Fibroblast of lung (primary cell): ENCODE results near the gene PRKAG2. TPM values are rescaled to one million over a fixed set of nuclear protein-coding genes. Genes with fewer than 3 reads are reported as not detected.

Experiments used
- DNase-seq, 2 donors: peaks; one replicate each; pipeline versions ENCODE4 v3.0.0 to v3.0.0-alpha.2; 2010; ENCODE audit warnings: low read depth in 2 of 2
- H2AFZ ChIP-seq: 2 replicates; pipeline ENCODE4 v1.5.1; 2012; ENCODE audit warnings: low read length, control low read depth, inconsistent platforms
- H3K27ac ChIP-seq: 2 replicates; pipeline ENCODE4 v1.5.1; 2011; ENCODE audit warnings: low read length, control low read depth; ENCODE audit not compliant: insufficient read depth
- H3K27me3 ChIP-seq: 2 replicates; pipeline ENCODE4 v1.5.1; 2011; ENCODE audit warnings: mild to moderate bottlenecking, low read length; ENCODE audit not compliant: control insufficient read depth, insufficient read depth
- H3K36me3 ChIP-seq: 2 replicates; pipeline ENCODE4 v1.5.1; 2011; ENCODE audit warnings: low read length; ENCODE audit not compliant: control insufficient read depth, insufficient read depth
- H3K4me1 ChIP-seq: 2 replicates; pipeline ENCODE4 v1.5.1; 2011; ENCODE audit warnings: low read length; ENCODE audit not compliant: control insufficient read depth, insufficient read depth; ENCODE audit errors: extremely low read depth
- H3K4me2 ChIP-seq: 2 replicates; pipeline ENCODE4 v1.5.1; 2011; ENCODE audit warnings: low read length, control low read depth; ENCODE audit not compliant: insufficient read depth; ENCODE audit errors: extremely low read depth
- H3K4me3 ChIP-seq, 4 experiments: fragments of 200-600 bp in 1 of 4; sonication (generic) in 1 of 4; replicated peaks in 1 of 4; 2 replicates each; pipeline ENCODE4 v1.5.1; 2011 to 2016; ENCODE audit warnings: low read length in 4 of 4, low read depth in 3 of 4, mild to moderate bottlenecking in 3 of 4, control low read depth in 2 of 4, inconsistent platforms in 1 of 4, mixed read lengths in 1 of 4; ENCODE audit not compliant: insufficient read depth in 1 of 4; ENCODE audit errors: control extremely low read depth in 1 of 4
- H3K79me2 ChIP-seq: 2 replicates; pipeline ENCODE4 v1.5.1; 2012; ENCODE audit warnings: mild to moderate bottlenecking, low read length, inconsistent platforms; ENCODE audit not compliant: control insufficient read depth, insufficient read depth
- H3K9ac ChIP-seq: 2 replicates; pipeline ENCODE4 v1.5.1; 2011; ENCODE audit warnings: mild to moderate bottlenecking, low read length, control low read depth; ENCODE audit not compliant: insufficient read depth
- H3K9me3 ChIP-seq: 2 replicates; pipeline ENCODE4 v1.5.1; 2012; ENCODE audit warnings: low read depth, low read length; ENCODE audit not compliant: control insufficient read depth, insufficient read depth
- H4K20me1 ChIP-seq: 2 replicates; pipeline ENCODE4 v1.5.1; 2011; ENCODE audit warnings: low read length; ENCODE audit not compliant: control insufficient read depth, insufficient read depth; ENCODE audit errors: extremely low read depth
- EZH2 ChIP-seq: IDR thresholded peaks from 2 replicates; pipeline ENCODE4 v1.5.1; 2012; ENCODE audit warnings: low read length, control low read depth, mild to moderate bottlenecking; ENCODE audit errors: missing control alignments
- polyA plus RNA-seq, 2 donors: library from polyadenylated mRNA; depleted of rRNA in 1 of 2; stranded (reverse) in 1 of 2; unstranded in 1 of 2; fragments of >200 nt; gene quantifications; 2 replicates each; pipeline ENCODE4 v1.2.1, GENCODE V29; 2011 to 2012; ENCODE audit warnings: missing spikeins in 1 of 2
- total RNA-seq: library from RNA; depleted of rRNA; stranded (reverse); fragments of >200 nt; gene quantifications from 2 replicates; pipeline ENCODE4 v1.2.1, GENCODE V29; 2014
- TF ChIP-seq, protein P1 (sequence below), 2 donors: IDR thresholded peaks in 1 of 2; conservative IDR thresholded peaks in 1 of 2; 1 replicate in 1 of 2; 2 replicates in 1 of 2; pipeline ENCODE4 v1.5.1; 2011 to 2012; ENCODE audit warnings: low read length in 2 of 2, control low read depth in 1 of 2, inconsistent platforms in 1 of 2, low read depth in 1 of 2, mild to moderate bottlenecking in 1 of 2

The PRKAG2 gene
- total and polyA plus RNA-seq, 2 donors (not counting 1 experiment from before 2014, with no cell fraction given), result 11.9 to 56.7 TPM

DNA sequence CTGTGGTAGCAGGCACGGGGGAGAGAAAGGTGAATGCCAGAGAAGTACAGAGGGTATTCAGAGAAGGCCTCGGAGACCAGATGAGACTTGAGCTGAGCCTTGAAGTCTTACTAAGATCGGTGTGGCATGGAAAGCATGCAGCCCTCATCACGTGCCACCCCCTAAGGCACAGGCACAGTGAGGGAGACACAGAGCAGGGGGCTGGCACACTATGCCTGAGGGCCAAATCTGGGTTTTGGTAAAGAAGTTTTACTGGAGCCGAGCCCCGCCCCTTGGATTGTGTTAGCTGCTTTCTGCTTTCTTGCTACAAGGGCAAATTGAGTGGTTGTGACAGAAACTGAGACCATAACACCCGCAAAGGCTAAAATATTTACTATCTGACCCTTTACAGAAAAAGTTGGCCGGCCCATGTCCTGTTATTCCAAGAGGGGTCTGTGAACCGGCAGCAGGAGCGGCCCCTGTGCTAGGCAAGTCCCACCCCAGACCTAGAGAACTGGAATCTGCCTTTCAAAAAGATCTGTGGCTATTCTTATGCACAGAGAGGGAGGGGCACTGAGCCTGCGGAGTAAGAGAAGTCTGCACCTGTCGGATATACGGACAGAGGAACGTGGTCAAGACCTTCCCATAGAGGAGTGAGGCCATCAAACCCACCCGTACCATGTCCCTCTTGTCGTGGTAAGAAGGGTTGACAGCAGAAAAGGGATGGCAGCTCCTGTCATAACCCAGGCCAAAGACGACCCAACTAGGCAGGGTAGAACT, 247.9 kb downstream of the PRKAG2 start:
- no peak for TF ChIP-seq EZH2
- H3K27me3 ChIP-seq, result no peaks in the 10 kb centered on the region
- H3K9me3 ChIP-seq, result no peaks in the 10 kb centered on the region
- H2AFZ ChIP-seq, result no peak overlapping the region
- no peak for DNase-seq
- no peaks in the 10 kb centered on the region for H4K20me1 ChIP-seq
- no peak overlapping the region for H3K4me3 ChIP-seq
- no peak overlapping the region for H3K27ac ChIP-seq
- no peak overlapping the region for H3K9ac ChIP-seq
- H3K4me2 ChIP-seq, result no peak overlapping the region
- H3K4me1 ChIP-seq, result peaks cover 2% of the 10 kb centered on the region
- peaks cover 3% of the 10 kb centered on the region for H3K36me3 ChIP-seq
- H3K79me2 ChIP-seq, result peaks cover 37% of the 10 kb centered on the region

DNA sequence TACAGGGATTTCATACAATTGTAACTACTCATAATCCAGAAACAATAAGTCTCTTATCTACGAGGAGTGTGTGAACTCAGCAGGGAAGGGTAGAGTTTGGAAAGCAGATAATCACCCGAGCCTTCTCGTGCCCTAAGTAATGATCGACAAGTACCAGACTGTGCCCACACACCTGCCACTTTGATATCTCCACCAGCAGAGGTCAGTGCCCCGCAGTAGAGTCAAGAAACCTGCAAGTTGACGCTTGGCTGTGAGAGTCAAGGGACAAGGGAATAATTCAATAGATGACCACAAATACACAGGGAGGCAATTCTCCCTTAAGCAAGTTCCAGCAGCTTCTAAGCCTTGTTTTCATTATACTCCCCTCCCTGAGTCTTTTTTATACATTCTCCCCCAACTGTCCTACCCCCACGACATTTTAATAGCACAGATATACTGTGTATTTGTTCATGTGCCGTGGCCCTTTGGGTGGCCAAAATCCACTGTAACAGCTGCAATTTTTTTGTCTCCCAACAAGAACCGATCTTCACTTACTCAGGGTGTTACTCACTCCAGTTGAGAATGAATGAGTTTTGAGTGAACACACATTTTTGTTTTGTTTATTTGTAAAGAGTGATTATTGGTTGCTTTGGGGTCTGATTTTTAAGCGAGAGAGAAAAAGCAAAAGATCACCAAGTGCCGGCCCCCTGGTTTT, 250.3 kb downstream of the PRKAG2 start:
- H3K27me3 ChIP-seq, result no peaks in the 10 kb centered on the region
- H2AFZ ChIP-seq, result no peak overlapping the region
- H3K4me1 ChIP-seq, result peaks cover 2% of the 10 kb centered on the region
- peaks cover 44% of the 10 kb centered on the region for H3K79me2 ChIP-seq
- H4K20me1 ChIP-seq, result no peaks in the 10 kb centered on the region
- no peak overlapping the region for H3K4me3 ChIP-seq
- TF ChIP-seq, protein P1, sequence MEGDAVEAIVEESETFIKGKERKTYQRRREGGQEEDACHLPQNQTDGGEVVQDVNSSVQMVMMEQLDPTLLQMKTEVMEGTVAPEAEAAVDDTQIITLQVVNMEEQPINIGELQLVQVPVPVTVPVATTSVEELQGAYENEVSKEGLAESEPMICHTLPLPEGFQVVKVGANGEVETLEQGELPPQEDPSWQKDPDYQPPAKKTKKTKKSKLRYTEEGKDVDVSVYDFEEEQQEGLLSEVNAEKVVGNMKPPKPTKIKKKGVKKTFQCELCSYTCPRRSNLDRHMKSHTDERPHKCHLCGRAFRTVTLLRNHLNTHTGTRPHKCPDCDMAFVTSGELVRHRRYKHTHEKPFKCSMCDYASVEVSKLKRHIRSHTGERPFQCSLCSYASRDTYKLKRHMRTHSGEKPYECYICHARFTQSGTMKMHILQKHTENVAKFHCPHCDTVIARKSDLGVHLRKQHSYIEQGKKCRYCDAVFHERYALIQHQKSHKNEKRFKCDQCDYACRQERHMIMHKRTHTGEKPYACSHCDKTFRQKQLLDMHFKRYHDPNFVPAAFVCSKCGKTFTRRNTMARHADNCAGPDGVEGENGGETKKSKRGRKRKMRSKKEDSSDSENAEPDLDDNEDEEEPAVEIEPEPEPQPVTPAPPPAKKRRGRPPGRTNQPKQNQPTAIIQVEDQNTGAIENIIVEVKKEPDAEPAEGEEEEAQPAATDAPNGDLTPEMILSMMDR (conservative IDR thresholded peaks at IDR 0.05 in 1 of 2, IDR thresholded peaks at IDR 0.05 in 1 of 2; ENCODE audit: low read depth in 1 of 2, low read length in 2 of 2), result peak; percentile 14 to 30
- no peak for TF ChIP-seq EZH2
- H3K27ac ChIP-seq, result no peak overlapping the region
- no peak overlapping the region for H3K9ac ChIP-seq
- no peak overlapping the region for H3K4me2 ChIP-seq
- H3K9me3 ChIP-seq, result no peaks in the 10 kb centered on the region
- peaks cover 3% of the 10 kb centered on the region for H3K36me3 ChIP-seq
- peak; percentile 29 to 35 for DNase-seq

DNA sequence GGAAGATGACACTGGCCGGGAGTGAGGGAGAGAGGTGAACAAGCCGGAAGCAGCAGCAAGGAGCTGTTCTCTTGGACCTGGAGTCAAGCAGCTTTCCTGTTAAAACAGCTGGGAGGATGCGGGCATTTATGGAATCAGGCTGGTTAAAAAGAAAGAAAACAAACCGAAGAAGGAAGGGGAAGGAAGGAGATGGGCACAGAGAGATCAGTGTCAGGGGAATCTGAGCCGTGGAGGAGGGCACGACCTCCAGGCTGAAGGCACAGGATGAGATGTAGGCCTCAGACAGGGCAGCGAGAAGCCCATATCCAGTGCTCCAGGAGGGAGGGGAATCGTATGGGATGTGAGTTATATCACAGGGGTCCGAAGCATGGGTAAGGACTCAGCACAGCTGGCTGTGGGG, 251.3 kb downstream of the PRKAG2 start:
- peaks cover 3% of the 10 kb centered on the region for H3K36me3 ChIP-seq
- no peak for DNase-seq

More for the DNA sequence above, 251.3 kb downstream of the PRKAG2 start:
- no peak overlapping the region for H3K4me3 ChIP-seq
- H3K9me3 ChIP-seq, result no peaks in the 10 kb centered on the region
- no peak overlapping the region for H2AFZ ChIP-seq
- H3K9ac ChIP-seq, result no peak overlapping the region
- no peaks in the 10 kb centered on the region for H3K27me3 ChIP-seq
- H3K27ac ChIP-seq, result no peak overlapping the region
- peaks cover 43% of the 10 kb centered on the region for H3K79me2 ChIP-seq
- no peaks in the 10 kb centered on the region for H4K20me1 ChIP-seq
- no peak overlapping the region for H3K4me2 ChIP-seq
- TF ChIP-seq EZH2, result no peak
- TF ChIP-seq, protein P1 (conservative IDR thresholded peaks at IDR 0.05 in 1 of 2, IDR thresholded peaks at IDR 0.05 in 1 of 2; ENCODE audit: low read depth in 1 of 2, low read length in 2 of 2), result no peak
- H3K4me1 ChIP-seq, result no peaks in the 10 kb centered on the region
